ENCODE data around the gene CLDN19.

The CLDN19 gene

DNA sequence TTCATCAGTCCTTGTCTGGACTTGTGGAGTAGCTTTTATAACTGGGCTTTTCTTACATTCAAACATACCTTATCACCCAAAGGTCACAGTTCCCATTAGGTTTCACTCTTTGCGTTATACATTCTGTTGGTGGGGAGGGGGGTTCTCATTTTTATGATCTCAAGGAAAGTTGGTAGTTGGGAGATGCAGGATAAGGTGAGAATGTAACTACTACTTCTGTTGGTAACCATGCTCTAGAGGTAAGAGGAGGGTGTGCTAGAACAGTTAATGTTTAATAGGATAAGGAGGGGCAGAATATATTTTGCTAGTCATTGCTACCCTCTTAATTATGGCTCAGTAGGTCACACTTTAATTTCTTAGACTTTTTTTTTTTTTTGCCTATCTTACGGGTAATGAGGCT, 47.1 kb downstream of the CLDN19 start:
- no peak for DNase-seq

- no peak for DNase-seq
Measured at GRCh38 chr1:42692461-42692860, 47.6 kb downstream of the CLDN19 start.

DNA sequence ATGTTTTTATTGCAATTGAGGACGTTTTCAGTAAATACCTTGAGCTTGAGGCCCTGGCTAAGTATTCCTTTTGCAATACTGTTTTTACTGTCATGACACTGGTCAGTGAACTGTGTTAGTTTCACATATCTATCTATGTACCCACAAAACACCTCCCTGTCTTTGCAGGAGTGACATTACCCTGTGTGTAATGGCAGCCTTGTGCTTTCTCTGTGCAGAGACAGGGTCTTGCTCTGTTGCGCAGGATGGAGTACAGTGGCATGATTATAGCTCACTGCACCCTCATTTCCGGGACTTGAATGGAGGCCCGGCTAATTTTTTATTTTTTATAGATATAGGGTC, 48.9 kb downstream of the CLDN19 start:
- no peak for DNase-seq

- DNase-seq, result no peak
Measured at GRCh38 chr1:42690477-42691156, 49.4 kb downstream of the CLDN19 start.

- no peak for DNase-seq
Measured at GRCh38 chr1:42689912-42690311, 50.1 kb downstream of the CLDN19 start.

GRCh38 chr1:42686418-42686817, 53.6 kb downstream of the CLDN19 start:
- DNase-seq, result no peak

- DNase-seq, result no peak
Measured at GRCh38 chr1:42684139-42684538, 55.9 kb downstream of the CLDN19 start.

Measured in activated naive CD4-positive, alpha-beta T cell (primary cell).